Osteoblast (primary cell): ENCODE results near the gene H1-8. TPM values are rescaled to one million over a fixed set of nuclear protein-coding genes. Genes with fewer than 3 reads are reported as not detected.
"Not testable (repeated sequence)": the region's sequence is repeated elsewhere in the genome, so short reads cannot be mapped to it uniquely, and the experiment has no call there.

Source experiments
- DNase-seq: peaks from one replicate; pipeline ENCODE4 v3.0.0; 2011; ENCODE audit warnings: low spot score, mixed read lengths; ENCODE audit not compliant: insufficient read length; ENCODE audit errors: missing footprints
- H2AFZ ChIP-seq: 2 replicates; pipeline ENCODE4 v1.6.0; 2011; ENCODE audit warnings: mild to moderate bottlenecking, low read length
- H3K27ac ChIP-seq: 2 replicates; pipeline ENCODE4 v1.5.1; 2011; ENCODE audit warnings: mild to moderate bottlenecking, low read depth, low read length, moderate library complexity
- H3K27me3 ChIP-seq: 2 replicates; pipeline ENCODE4 v1.6.0; 2012; ENCODE audit warnings: mild to moderate bottlenecking, control low read depth, inconsistent platforms, low read length, moderate library complexity; ENCODE audit not compliant: insufficient read depth
- H3K36me3 ChIP-seq: 2 replicates; pipeline ENCODE4 v1.5.1; 2011; ENCODE audit warnings: mild to moderate bottlenecking, low read length, control low read depth, moderate library complexity; ENCODE audit not compliant: insufficient read depth
- H3K4me1 ChIP-seq: 2 replicates; pipeline ENCODE4 v1.5.1; 2011; ENCODE audit warnings: mild to moderate bottlenecking, low read length, control low read depth, moderate library complexity; ENCODE audit not compliant: insufficient read depth
- H3K4me2 ChIP-seq: 2 replicates; pipeline ENCODE4 v1.6.0; 2011; ENCODE audit warnings: mild to moderate bottlenecking, low read length; ENCODE audit not compliant: insufficient read depth
- H3K4me3 ChIP-seq: fragments of 200-600 bp; sonication (generic); 3 replicates; pipeline ENCODE4 v1.5.1; 2012; ENCODE audit warnings: mild to moderate bottlenecking, low read length, inconsistent platforms; ENCODE audit not compliant: insufficient read depth
- H3K79me2 ChIP-seq: 2 replicates; pipeline ENCODE4 v1.6.0; 2012; ENCODE audit warnings: mild to moderate bottlenecking, low read length, control low read depth, inconsistent platforms; ENCODE audit not compliant: insufficient read depth
- H3K9me3 ChIP-seq: 2 replicates; pipeline ENCODE4 v1.5.1; 2011; ENCODE audit warnings: low read depth, low read length, control low read depth
- H4K20me1 ChIP-seq: 2 replicates; pipeline ENCODE4 v1.6.0; 2012; ENCODE audit warnings: mild to moderate bottlenecking, low read length, control low read depth; ENCODE audit not compliant: insufficient read depth
- CTCF ChIP-seq: IDR thresholded peaks from 2 replicates; pipeline ENCODE4 v1.5.1; 2011; ENCODE audit warnings: mild to moderate bottlenecking, low read depth, low read length, moderate library complexity; ENCODE audit errors: extremely low read depth
- total RNA-seq: library from RNA; depleted of rRNA; stranded (reverse); fragments of >200 nt; gene quantifications from 2 replicates; pipeline ENCODE4 v1.2.3, GENCODE V29; 2012

Gene H1-8
- total RNA-seq, 1 donor, result not detected

- Histone ChIP-seq H3K4me1 (no peaks in the 10 kb centered on the region), H3K4me3 (no peak overlapping the region), H3K36me3 (peaks cover 6% of the 10 kb centered on the region), H3K79me2 (no peaks in the 10 kb centered on the region), H3K9me3 (no peaks in the 10 kb centered on the region), H4K20me1 (no peaks in the 10 kb centered on the region), H3K27ac (no peak overlapping the region), H3K4me2 (no peak overlapping the region), H3K27me3 (no peaks in the 10 kb centered on the region), H2AFZ (no peak overlapping the region)
- TF ChIP-seq CTCF, result no peak
- no peak for DNase-seq
Observed at GRCh38 chr3:129514563-129514962, 28.4 kb upstream of the H1-8 start.

GRCh38 chr3:129515108-129515820, 27.7 kb upstream of the H1-8 start:
- H3K27ac ChIP-seq, DNase-seq, H3K4me3 ChIP-seq, H4K20me1 ChIP-seq, H3K79me2 ChIP-seq, H3K9me3 ChIP-seq, H3K4me2 ChIP-seq, H3K27me3 ChIP-seq, H3K36me3 ChIP-seq, H3K4me1 ChIP-seq, H2AFZ ChIP-seq: not testable (repeated sequence)

- not testable (repeated sequence) for H3K4me1 ChIP-seq, H3K36me3 ChIP-seq, H3K4me3 ChIP-seq, H3K27ac ChIP-seq, H3K79me2 ChIP-seq, H3K4me2 ChIP-seq, H3K9me3 ChIP-seq, DNase-seq, H4K20me1 ChIP-seq, H2AFZ ChIP-seq, H3K27me3 ChIP-seq
Observed at GRCh38 chr3:129515821-129516432, 27.0 kb upstream of the H1-8 start.

GRCh38 chr3:129517516-129517915, 25.5 kb upstream of the H1-8 start:
- H3K4me1 ChIP-seq, result no peaks in the 10 kb centered on the region

More at GRCh38 chr3:129517516-129517915, 25.5 kb upstream of the H1-8 start:
- no peak overlapping the region for H2AFZ ChIP-seq
- H3K4me3 ChIP-seq, result no peak overlapping the region
- no peak for TF ChIP-seq CTCF
- no peaks in the 10 kb centered on the region for H4K20me1 ChIP-seq
- peaks cover 5% of the 10 kb centered on the region for H3K36me3 ChIP-seq
- H3K9me3 ChIP-seq, result no peaks in the 10 kb centered on the region
- H3K27ac ChIP-seq, result no peak overlapping the region
- no peak overlapping the region for H3K4me2 ChIP-seq
- H3K27me3 ChIP-seq, result no peaks in the 10 kb centered on the region
- no peaks in the 10 kb centered on the region for H3K79me2 ChIP-seq
- DNase-seq, result no peak
